Measurements from ENCODE around the gene KIAA1217.

KIAA1217 gene

GRCh38 chr10:24292304-24293293, 83.7 kb downstream of the KIAA1217 start:
- H3K4me3 ChIP-seq (ENCODE audit: low read depth, low read length) = no peak overlapping the region
- ChIA-PET POLR2A (no interaction called here), CTCF (interaction anchor here (1.5 to 1.7 kb wide), 2 partner anchors 25 to 27 kb away, joined by 3 to 6 read pairs; no protein-coding TSS in a partner anchor)
- TF ChIP-seq CTCF (IDR thresholded peaks at IDR 0.05; ENCODE audit: insufficient read depth, low read length, missing control alignments) = no peak
- no peak for DNase-seq (ENCODE audit: low read depth, low spot score)

GRCh38 chr10:24299578-24300260, 90.8 kb downstream of the KIAA1217 start:
- CTCF ChIA-PET = interaction anchor here (0.8 to 2.1 kb wide), 4 partner anchors 10 to 219 kb away, joined by 3 to 9 read pairs (median 4); no protein-coding TSS in a partner anchor

GRCh38 chr10:24303522-24304310, 94.8 kb downstream of the KIAA1217 start:
- ChIA-PET POLR2A (no interaction called here), CTCF (no interaction called here)
- no peak overlapping the region for H3K4me3 ChIP-seq (ENCODE audit: low read depth, low read length)
- DNase-seq (ENCODE audit: low read depth, low spot score) = no peak
- TF ChIP-seq CTCF (IDR thresholded peaks at IDR 0.05; ENCODE audit: insufficient read depth, low read length, missing control alignments) = no peak

More at GRCh38 chr10:24299578-24300260, 90.8 kb downstream of the KIAA1217 start:
- POLR2A ChIA-PET = interaction anchor here (1.0 kb wide), 1 partner anchor 52 kb away, joined by 3 read pairs; no protein-coding TSS in a partner anchor
- TF ChIP-seq CTCF (IDR thresholded peaks at IDR 0.05; ENCODE audit: insufficient read depth, low read length, missing control alignments) = no peak
- peak; percentile 65 for DNase-seq (ENCODE audit: low read depth, low spot score)
- H3K4me3 ChIP-seq (ENCODE audit: low read depth, low read length) = peak overlapping the region; percentile 18; the same call in 1 of the 2 replicates

GRCh38 chr10:24305551-24306506, 96.9 kb downstream of the KIAA1217 start:
- DNase-seq (ENCODE audit: low read depth, low spot score) = no peak
- ChIA-PET CTCF (interaction anchor here (0.9 to 2.6 kb wide), 3 partner anchors 14 to 111 kb away, joined by 3 to 22 read pairs (median 4); no protein-coding TSS in a partner anchor), POLR2A (no interaction called here)
- H3K4me3 ChIP-seq (ENCODE audit: low read depth, low read length) = no peak overlapping the region
- TF ChIP-seq CTCF (IDR thresholded peaks at IDR 0.05; ENCODE audit: insufficient read depth, low read length, missing control alignments) = no peak

GRCh38 chr10:24306507-24306875, 97.6 kb downstream of the KIAA1217 start:
- TF ChIP-seq CTCF (IDR thresholded peaks at IDR 0.05; ENCODE audit: insufficient read depth, low read length, missing control alignments) = no peak
- POLR2A ChIA-PET = no interaction called here
- no peak overlapping the region for H3K4me3 ChIP-seq (ENCODE audit: low read depth, low read length)
- CTCF ChIA-PET = interaction anchor here (1.0 to 2.6 kb wide), 4 partner anchors 13 to 95 kb away, joined by 4 to 22 read pairs (median 6); no protein-coding TSS in a partner anchor
- DNase-seq (ENCODE audit: low read depth, low spot score) = no peak
